ENCODE data around the gene SLC25A5.
"Not testable (repeated sequence)": the region's sequence is repeated elsewhere in the genome, so short reads cannot be mapped to it uniquely, and the experiment has no call there.

SLC25A5 gene

GRCh38 chrX:119489212-119490074, 21.2 kb downstream of the SLC25A5 start:
- Histone ChIP-seq H3K4me1 (ENCODE audit: control insufficient read depth, insufficient read depth, low read length, poor library complexity, severe bottlenecking) (no peaks in the 10 kb centered on the region), H3K36me3 (ENCODE audit: control insufficient read depth, insufficient read depth, low read length) (no peaks in the 10 kb centered on the region), H3K9me3 (ENCODE audit: control insufficient read depth, low read length) (no peaks in the 10 kb centered on the region), H3K4me3 (ENCODE audit: extremely low read depth, insufficient read depth, low read length, poor library complexity, severe bottlenecking) (no peak overlapping the region), H3K27ac (ENCODE audit: low read depth, low read length, severe bottlenecking) (no peak overlapping the region)
- WGBS, 2 experiments (ENCODE audit: insufficient coverage in 2 of 2), result 73 to 85% methylated on average over 3 to 7 of the region's 13 CpGs

GRCh38 chrX:119492463-119492862, 24.2 kb downstream of the SLC25A5 start:
- H3K36me3 ChIP-seq (ENCODE audit: control insufficient read depth, insufficient read depth, low read length), result no peaks in the 10 kb centered on the region
- H3K9me3 ChIP-seq (ENCODE audit: control insufficient read depth, low read length), result no peaks in the 10 kb centered on the region
- no CpG with 5 or more reads among the region's 2 CpGs for WGBS, 2 experiments (ENCODE audit: insufficient coverage in 2 of 2)
- H3K4me1 ChIP-seq (ENCODE audit: control insufficient read depth, insufficient read depth, low read length, poor library complexity, severe bottlenecking), result no peaks in the 10 kb centered on the region
- H3K27ac ChIP-seq (ENCODE audit: low read depth, low read length, severe bottlenecking), result no peak overlapping the region
- H3K4me3 ChIP-seq (ENCODE audit: extremely low read depth, insufficient read depth, low read length, poor library complexity, severe bottlenecking), result no peak overlapping the region

- no CpG with 5 or more reads among the region's 10 CpGs for WGBS, 2 experiments (ENCODE audit: insufficient coverage in 2 of 2)
- H3K36me3 ChIP-seq (ENCODE audit: control insufficient read depth, insufficient read depth, low read length); H3K27ac ChIP-seq (ENCODE audit: low read depth, low read length, severe bottlenecking); H3K4me1 ChIP-seq (ENCODE audit: control insufficient read depth, insufficient read depth, low read length, poor library complexity, severe bottlenecking); H3K4me3 ChIP-seq (ENCODE audit: extremely low read depth, insufficient read depth, low read length, poor library complexity, severe bottlenecking); H3K9me3 ChIP-seq (ENCODE audit: control insufficient read depth, low read length): not testable (repeated sequence)
These were observed 25.7 kb downstream of the SLC25A5 start for GRCh38 chrX:119493851-119494495.

- WGBS, 2 experiments (ENCODE audit: insufficient coverage in 2 of 2), result 68 to 72% methylated on average over 2 to 6 of the region's 10 CpGs
- Histone ChIP-seq H3K36me3 (ENCODE audit: control insufficient read depth, insufficient read depth, low read length) (no peaks in the 10 kb centered on the region), H3K4me3 (ENCODE audit: extremely low read depth, insufficient read depth, low read length, poor library complexity, severe bottlenecking) (no peak overlapping the region), H3K4me1 (ENCODE audit: control insufficient read depth, insufficient read depth, low read length, poor library complexity, severe bottlenecking) (no peaks in the 10 kb centered on the region), H3K9me3 (ENCODE audit: control insufficient read depth, low read length) (no peaks in the 10 kb centered on the region), H3K27ac (ENCODE audit: low read depth, low read length, severe bottlenecking) (no peak overlapping the region)
These were observed 27.8 kb downstream of the SLC25A5 start for GRCh38 chrX:119495734-119496726.

GRCh38 chrX:119497185-119497584, 28.9 kb downstream of the SLC25A5 start:
- Histone ChIP-seq H3K9me3 (ENCODE audit: control insufficient read depth, low read length) (no peaks in the 10 kb centered on the region), H3K27ac (ENCODE audit: low read depth, low read length, severe bottlenecking) (no peak overlapping the region), H3K36me3 (ENCODE audit: control insufficient read depth, insufficient read depth, low read length) (no peaks in the 10 kb centered on the region), H3K4me1 (ENCODE audit: control insufficient read depth, insufficient read depth, low read length, poor library complexity, severe bottlenecking) (no peaks in the 10 kb centered on the region), H3K4me3 (ENCODE audit: extremely low read depth, insufficient read depth, low read length, poor library complexity, severe bottlenecking) (no peak overlapping the region)
- WGBS, 2 experiments (ENCODE audit: insufficient coverage in 2 of 2), result no CpG with 5 or more reads among the region's 1 CpG

GRCh38 chrX:119500061-119500800, 32.0 kb downstream of the SLC25A5 start:
- WGBS, 2 experiments (ENCODE audit: insufficient coverage in 2 of 2), result 92 to 100% methylated on average over 4 of the region's 13 CpGs
- no peak overlapping the region for H3K27ac ChIP-seq (ENCODE audit: low read depth, low read length, severe bottlenecking)
- no peak overlapping the region for H3K4me3 ChIP-seq (ENCODE audit: extremely low read depth, insufficient read depth, low read length, poor library complexity, severe bottlenecking)
- no peaks in the 10 kb centered on the region for H3K36me3 ChIP-seq (ENCODE audit: control insufficient read depth, insufficient read depth, low read length)
- H3K9me3 ChIP-seq (ENCODE audit: control insufficient read depth, low read length), result no peaks in the 10 kb centered on the region
- H3K4me1 ChIP-seq (ENCODE audit: control insufficient read depth, insufficient read depth, low read length, poor library complexity, severe bottlenecking), result peaks cover 15% of the 10 kb centered on the region

GRCh38 chrX:119501511-119502148, 33.4 kb downstream of the SLC25A5 start:
- no peak overlapping the region for H3K4me3 ChIP-seq (ENCODE audit: extremely low read depth, insufficient read depth, low read length, poor library complexity, severe bottlenecking)
- WGBS, 2 experiments (ENCODE audit: insufficient coverage in 2 of 2), result 79% methylated on average over 5 of the region's 7 CpGs; no CpG with 5 or more reads in 1 of the 2 experiments
- H3K36me3 ChIP-seq (ENCODE audit: control insufficient read depth, insufficient read depth, low read length), result no peaks in the 10 kb centered on the region

GRCh38 chrX:119502727-119503483, 34.7 kb downstream of the SLC25A5 start:
- peaks cover 18% of the 10 kb centered on the region for H3K4me1 ChIP-seq (ENCODE audit: control insufficient read depth, insufficient read depth, low read length, poor library complexity, severe bottlenecking)
- H3K27ac ChIP-seq (ENCODE audit: low read depth, low read length, severe bottlenecking), result peak overlapping the region; percentile 64
- H3K9me3 ChIP-seq (ENCODE audit: control insufficient read depth, low read length), result no peaks in the 10 kb centered on the region
- 87 to 100% methylated on average over 2 to 3 of the region's 11 CpGs for WGBS, 2 experiments (ENCODE audit: insufficient coverage in 2 of 2)
- no peaks in the 10 kb centered on the region for H3K36me3 ChIP-seq (ENCODE audit: control insufficient read depth, insufficient read depth, low read length)
- no peak overlapping the region for H3K4me3 ChIP-seq (ENCODE audit: extremely low read depth, insufficient read depth, low read length, poor library complexity, severe bottlenecking)

More at GRCh38 chrX:119501511-119502148, 33.4 kb downstream of the SLC25A5 start:
- Histone ChIP-seq H3K27ac (ENCODE audit: low read depth, low read length, severe bottlenecking) (no peak overlapping the region), H3K9me3 (ENCODE audit: control insufficient read depth, low read length) (no peaks in the 10 kb centered on the region), H3K4me1 (ENCODE audit: control insufficient read depth, insufficient read depth, low read length, poor library complexity, severe bottlenecking) (peaks cover 15% of the 10 kb centered on the region)

GRCh38 chrX:119503484-119503861, 35.2 kb downstream of the SLC25A5 start:
- peak overlapping the region; percentile 16 for H3K27ac ChIP-seq (ENCODE audit: low read depth, low read length, severe bottlenecking)
- H3K4me1 ChIP-seq (ENCODE audit: control insufficient read depth, insufficient read depth, low read length, poor library complexity, severe bottlenecking), result peaks cover 18% of the 10 kb centered on the region
- H3K36me3 ChIP-seq (ENCODE audit: control insufficient read depth, insufficient read depth, low read length), result no peaks in the 10 kb centered on the region
- whole genome bisulfite sequencing, 2 experiments (ENCODE audit: insufficient coverage in 2 of 2), result 50% methylated on average over 1 of the region's 2 CpGs; no CpG with 5 or more reads in 1 of the 2 experiments
- no peak overlapping the region for H3K4me3 ChIP-seq (ENCODE audit: extremely low read depth, insufficient read depth, low read length, poor library complexity, severe bottlenecking)
- no peaks in the 10 kb centered on the region for H3K9me3 ChIP-seq (ENCODE audit: control insufficient read depth, low read length)
